Measurements from ENCODE around the gene COL4A1.
A peak's percentile ranks its signal among the peaks of the same experiment; 100 is the strongest.

The COL4A1 gene

DNA sequence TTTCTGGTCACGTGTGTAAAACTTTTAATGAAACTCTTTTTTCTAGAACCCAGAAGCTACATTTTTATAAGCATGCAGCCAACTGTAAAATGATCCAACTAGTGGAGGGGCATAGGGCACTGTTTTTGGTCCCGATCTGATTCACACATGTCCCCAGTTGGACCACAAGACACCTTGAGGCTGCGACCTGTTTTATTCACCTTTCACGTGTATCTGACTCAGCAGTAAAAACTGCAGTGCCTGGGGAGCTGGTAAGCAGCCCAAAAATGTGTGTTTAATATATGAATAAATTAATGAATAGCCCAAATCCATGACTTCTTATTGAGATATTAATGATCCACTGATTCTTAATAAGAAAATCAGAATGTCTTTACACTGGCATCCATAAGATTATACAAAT, 140.4 kb downstream of the COL4A1 start:
- no peak for DNase-seq (ENCODE audit: low read depth in 2 of 2)

GRCh38 chr13:110164706-110165105, 142.3 kb downstream of the COL4A1 start:
- no peak for DNase-seq (ENCODE audit: low read depth in 2 of 2)

DNA sequence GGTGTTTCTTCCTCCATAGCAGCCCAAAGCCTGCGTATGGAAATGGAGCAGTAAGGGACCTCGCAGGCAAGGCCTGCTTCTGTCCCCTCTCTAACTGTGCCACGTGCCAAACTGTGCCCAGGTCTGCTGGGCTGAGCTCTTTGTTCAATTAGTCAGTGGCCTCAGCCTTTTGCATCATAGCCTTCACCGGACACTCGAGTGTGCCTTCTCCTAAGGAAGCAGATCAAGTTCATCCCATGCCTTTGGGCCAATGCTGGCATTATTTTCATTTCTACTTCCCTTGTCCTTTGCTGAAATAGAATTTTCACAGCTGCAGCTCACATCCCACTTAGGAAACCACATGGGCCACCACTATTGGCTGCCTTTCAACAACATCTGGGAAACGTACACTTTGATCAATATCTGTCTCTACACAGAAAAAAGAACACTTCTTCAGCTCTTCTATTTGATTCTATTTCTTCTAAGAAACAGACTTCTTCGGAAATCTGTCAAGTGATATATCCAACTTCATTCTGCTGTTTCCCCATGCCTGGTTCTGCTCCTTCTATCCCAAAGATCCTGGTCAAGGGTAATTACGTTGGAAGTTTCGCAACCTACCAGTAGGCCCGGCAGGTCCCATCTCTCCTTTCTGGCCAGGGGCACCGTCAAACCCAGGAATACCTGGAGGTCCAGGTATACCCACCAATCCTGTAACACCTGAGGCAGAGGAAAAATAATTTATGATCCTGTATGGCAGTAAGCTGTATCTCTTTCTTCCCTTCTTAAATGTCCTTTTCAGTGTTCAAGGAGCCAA, 143.9 kb downstream of the COL4A1 start:
- no peak for DNase-seq (ENCODE audit: low read depth in 2 of 2)

DNA sequence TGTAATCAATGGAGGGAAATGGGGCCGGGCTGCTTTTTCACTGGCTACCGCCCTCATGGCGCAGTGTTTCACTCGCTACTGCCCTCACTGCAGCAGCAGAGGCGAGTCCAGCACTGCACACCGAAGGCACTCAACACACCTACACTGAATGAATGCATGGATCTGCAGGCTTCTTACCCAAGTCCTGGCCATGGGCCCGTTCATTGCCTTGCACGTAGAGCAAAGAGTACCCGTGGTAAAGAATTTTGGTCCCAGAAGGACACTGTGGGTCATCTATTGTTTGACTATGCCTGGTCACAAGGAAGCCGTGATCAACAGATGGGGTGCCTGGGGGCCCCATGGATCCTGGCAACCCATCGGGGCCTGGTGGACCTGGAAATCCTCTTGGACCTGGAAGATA, 144.9 kb downstream of the COL4A1 start:
- DNase-seq (ENCODE audit: low read depth in 2 of 2), result no peak

GRCh38 chr13:110161112-110161882, 145.7 kb downstream of the COL4A1 start:
- DNase-seq (ENCODE audit: low read depth in 2 of 2), result no peak

DNA sequence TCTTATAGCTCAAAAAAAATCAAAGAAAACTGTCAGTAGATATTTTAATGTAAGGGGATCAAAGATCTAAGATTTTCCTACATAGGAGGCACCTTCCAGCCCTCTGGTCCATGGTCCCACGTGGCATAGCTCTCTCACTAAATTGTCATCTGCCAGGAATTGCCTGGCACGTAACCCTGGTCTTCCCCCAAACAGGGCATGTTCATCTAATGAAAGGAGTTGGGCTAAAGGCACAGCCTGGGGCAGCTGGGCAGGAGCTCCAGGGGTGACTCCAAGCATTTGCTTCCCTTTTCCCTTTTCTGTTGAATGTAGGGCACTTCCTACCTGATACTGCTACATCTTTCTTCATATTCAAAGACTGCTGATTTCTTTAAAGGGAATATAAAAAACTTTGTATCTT, 148.7 kb downstream of the COL4A1 start:
- no peak for DNase-seq (ENCODE audit: low read depth in 2 of 2)

DNA sequence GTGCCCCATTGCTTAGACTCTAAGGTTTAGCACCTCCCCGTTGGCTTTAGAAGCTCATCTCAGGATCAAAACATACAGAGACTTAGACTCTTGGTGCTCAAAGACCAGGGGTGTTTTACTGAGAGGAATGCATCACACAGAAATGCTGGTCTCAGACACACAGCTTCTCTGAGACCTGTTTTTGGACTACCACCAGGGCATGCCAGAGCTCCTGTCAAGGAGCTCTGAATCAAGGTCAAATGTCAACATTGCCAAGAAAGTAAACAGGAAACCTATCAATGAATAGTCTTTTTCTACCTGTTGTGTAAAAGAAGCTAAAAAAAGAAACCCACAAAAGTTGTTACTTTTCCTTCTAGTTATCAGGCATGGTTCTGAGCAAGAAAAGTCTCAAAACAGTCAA, 149.2 kb downstream of the COL4A1 start:
- DNase-seq (ENCODE audit: low read depth in 2 of 2), result no peak

GRCh38 chr13:110156301-110157049, 150.5 kb downstream of the COL4A1 start:
- no peak for DNase-seq (ENCODE audit: low read depth in 2 of 2)

- DNase-seq (ENCODE audit: low read depth in 2 of 2), result no peak
These were observed 151.9 kb downstream of the COL4A1 start for GRCh38 chr13:110155072-110155471.

DNA sequence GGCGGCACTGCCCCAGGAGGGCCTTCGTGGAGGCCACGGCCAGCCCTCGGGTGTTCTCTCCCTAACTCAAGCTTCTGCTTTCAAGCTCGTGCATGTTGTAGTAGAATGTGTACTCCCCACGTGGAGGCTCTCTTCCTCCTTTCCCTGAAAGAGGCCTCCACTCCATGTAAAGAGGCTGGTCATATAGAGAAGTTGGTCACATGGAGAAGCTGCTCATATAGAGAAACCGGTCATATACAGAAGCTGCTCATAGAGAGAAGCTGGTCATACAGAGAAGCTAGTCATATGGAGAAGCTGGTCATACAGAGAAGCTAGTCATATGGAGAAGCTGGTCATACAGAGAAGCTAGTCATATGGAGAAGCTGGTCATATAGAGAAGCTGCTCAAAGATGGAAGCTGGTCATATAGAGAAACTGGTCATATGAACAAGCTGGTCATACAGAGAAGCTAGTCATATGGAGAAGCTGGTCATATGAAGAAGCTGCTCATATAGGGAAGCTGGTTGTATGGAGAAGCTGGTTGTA, 152.5 kb downstream of the COL4A1 start:
- no peak for DNase-seq (ENCODE audit: low read depth in 2 of 2)

DNA sequence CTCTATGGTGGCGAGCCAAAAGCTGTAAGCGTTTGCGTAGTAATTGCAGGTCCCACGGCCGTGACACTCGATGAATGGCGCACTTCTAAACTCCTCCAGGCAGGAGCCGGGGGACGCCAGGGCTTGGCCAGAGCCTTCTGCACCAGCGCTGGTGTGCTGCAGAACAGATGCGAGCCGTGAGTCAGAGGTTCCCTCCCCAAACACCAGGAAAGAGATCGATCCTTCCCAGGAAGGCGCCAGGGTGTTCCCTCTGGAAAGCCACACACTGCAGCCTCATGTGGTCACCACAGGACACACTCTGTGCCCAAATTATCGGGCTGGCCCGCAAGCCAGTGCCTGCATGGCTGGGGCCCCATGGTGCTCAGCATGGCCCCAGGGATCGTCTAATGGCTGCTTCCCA, 154.6 kb downstream of the COL4A1 start:
- no peak for DNase-seq (ENCODE audit: low read depth in 2 of 2)

- no peak for DNase-seq (ENCODE audit: low read depth in 2 of 2)
These were observed 155.5 kb downstream of the COL4A1 start for GRCh38 chr13:110151462-110151861.

- no peak for DNase-seq (ENCODE audit: low read depth in 2 of 2)
These were observed 156.4 kb downstream of the COL4A1 start for GRCh38 chr13:110150384-110151101.

DNA sequence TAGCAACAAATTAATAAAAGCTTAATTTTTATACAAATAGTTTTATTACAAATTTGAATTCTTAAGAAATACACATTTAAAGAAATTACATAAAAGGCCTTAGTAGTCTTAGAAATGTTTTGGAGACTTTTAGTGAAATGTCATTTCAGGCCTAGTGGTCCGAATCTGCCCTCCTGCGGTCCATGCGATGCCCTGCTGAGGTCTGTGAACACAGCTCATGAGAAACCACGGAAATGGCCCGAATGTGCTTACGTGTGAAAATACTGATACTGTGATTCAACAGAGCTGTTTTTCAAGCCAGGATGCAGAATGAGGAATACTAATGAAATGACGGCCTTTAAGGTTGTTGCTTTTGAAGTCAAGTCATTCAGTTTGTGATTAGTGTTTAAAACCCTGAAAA, 157.9 kb downstream of the COL4A1 start:
- DNase-seq (ENCODE audit: low read depth in 2 of 2), result no peak

- no peak for DNase-seq (ENCODE audit: low read depth in 2 of 2)
These were observed 166.9 kb downstream of the COL4A1 start for GRCh38 chr13:110140099-110140498.

DNA sequence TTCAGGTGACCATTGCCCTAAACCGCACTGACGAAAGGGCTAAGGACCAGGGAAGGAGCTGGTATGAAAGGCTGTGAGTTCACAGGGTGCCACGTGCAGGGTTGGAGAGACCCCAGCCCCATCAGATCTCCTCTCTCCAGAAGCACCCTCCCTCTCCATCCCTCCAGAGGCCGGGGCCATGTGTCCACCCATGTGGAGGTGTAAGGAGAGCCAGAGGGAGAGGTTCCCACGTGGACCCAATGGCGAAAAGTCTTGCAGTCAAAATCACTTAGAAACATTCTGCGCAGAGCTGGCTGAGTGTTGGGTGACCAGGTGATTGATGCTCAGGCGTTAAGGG, 168.3 kb downstream of the COL4A1 start:
- DNase-seq (ENCODE audit: low read depth in 2 of 2), result no peak

- DNase-seq (ENCODE audit: low read depth in 2 of 2), result peak; percentile 60 to 68
These were observed 168.8 kb downstream of the COL4A1 start for GRCh38 chr13:110138010-110138699.

GRCh38 chr13:110137680-110138009, 169.3 kb downstream of the COL4A1 start:
- peak; percentile 8 to 12 for DNase-seq (ENCODE audit: low read depth in 2 of 2)

DNA sequence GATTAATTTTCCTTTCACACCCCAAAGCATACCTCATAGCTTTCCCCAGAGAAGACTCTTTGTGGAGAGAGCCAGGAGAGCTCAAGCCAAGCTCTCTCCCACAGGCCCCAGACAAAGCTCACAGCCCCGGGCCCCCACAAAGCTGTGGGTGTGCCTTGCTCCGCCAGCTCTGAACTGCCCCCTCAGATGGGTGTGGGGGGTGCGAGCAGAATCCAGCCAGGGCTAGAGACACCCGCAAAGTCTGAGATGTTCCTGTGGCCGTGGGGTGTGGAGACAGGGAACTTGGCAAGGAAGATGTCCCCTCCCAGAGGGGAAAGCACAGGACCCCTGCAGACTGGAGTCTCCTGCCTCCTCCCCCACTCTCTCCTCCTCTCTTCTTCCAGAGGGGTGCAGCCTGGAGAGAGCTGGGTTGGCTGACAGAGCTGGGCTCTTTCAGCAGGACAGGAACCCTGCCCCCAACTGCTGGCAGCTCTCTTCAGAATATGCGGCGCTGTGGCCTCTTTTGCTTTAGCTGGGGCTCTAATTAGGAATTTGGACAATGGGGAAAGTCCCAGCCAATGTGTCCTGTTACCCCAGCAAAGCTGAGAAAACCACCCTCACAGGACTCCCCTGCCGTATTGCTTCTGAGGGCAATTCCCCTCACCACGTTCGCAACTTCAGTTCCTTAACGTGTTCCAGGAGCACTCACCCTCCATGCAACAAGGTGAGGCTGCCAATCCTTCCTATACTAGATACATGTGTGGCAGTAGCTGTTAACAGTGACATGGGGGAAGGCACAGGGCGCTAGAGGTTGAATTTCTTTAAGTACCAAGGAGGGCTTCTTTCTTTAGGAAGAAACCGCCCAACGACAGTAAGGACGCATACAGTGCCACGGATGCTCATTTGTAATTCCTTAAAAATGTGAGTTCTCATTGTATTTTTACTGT, 170.0 kb downstream of the COL4A1 start:
- no peak for DNase-seq (ENCODE audit: low read depth in 2 of 2)

DNA sequence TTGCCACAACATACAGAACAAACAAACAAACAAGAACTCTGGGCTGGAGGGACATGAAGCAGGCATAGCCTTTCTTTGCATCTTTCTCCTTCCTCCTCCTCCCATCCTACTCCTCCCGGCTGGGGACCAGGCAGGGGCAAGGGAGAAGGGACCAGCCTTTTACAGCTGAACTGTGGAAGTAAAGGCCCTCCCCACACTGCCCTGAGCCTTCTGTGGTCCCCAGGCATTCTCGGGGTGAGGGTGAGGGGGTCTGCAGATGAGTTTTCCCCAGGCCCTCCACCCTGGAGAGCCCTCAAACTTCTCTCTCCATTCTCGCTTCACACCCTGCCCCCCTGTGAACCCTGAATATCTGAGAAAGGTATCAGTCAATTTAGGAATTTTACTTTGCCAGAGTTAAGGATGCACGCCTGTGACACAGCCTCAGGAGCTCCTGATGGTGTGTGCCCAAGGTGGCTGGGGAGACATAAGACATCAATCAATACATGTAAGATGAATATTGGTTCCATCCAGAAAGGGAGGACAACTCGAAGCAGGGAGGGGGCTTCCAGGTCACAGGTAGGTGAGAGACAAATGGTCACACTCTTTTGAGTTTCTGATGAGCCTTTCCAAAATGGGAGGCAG, 170.9 kb downstream of the COL4A1 start:
- no peak for DNase-seq (ENCODE audit: low read depth in 2 of 2)

Measured in stimulated activated CD4-positive, alpha-beta T cell treated with anti-CD3 and anti-CD28 coated beads, Interleukin-15, amount 100 ng/mL, for 48 hours (primary cell).